Adrenal gland (tissue), 5 donors: ENCODE data around the gene DLEC1.

Experiments
- CTCF ChIP-seq, 6 experiments: fragments of 450-650 bp in 4 of 6; fragments of 200-600 bp in 2 of 6; sonication (generic) in 1 of 6; IDR thresholded peaks; 1 replicate in 5 of 6; 2 replicates in 1 of 6; pipeline versions ENCODE4 v1.5.1 to v1.8.0; 2016 to 2021; ENCODE audit warnings: antibody characterized with exemption in 6 of 6, mild to moderate bottlenecking in 2 of 6, moderate library complexity in 1 of 6
- POLR2A ChIP-seq, 2 donors: fragments of 450-650 bp; IDR thresholded peaks; one replicate each; pipeline ENCODE4 v1.6.1; 2017; ENCODE audit warnings: antibody characterized with exemption in 2 of 2, mild to moderate bottlenecking in 2 of 2, moderate library complexity in 1 of 2
- donor health status: DM: no; HTN: no; CAD: no.

DNA sequence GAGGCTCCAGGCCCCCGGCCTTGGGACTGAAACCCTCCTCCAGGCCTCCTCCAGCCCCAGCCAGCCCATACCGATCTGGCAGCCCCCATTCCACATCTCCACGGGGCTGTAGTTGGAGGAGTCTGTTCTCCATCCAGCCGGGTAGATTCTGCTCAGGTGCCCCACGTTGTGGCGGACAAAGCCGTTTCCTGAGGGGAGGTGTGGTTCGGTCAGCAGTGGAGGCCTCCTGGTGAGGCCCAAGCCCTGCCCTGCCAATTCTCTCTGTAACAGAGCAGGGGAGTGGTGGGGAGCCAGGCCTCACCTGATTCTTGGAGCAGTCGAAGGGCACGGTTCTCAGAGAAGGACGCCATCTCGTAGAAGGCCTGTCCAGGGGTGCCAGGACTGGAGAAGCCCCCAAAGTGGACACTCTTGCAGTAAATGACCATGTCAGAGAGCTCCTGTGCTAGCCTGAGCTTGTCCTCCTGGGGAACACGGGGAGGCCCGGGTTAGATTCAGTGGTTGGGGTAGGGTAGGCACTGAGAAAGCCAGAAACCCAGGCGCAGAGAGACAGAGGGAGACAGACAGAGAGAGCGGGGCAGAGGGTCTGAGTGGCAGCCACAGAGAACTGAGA, 29.9 kb upstream of the DLEC1 start:
- TF ChIP-seq CTCF (IDR thresholded peaks at IDR 0.05) (no peak), POLR2A (IDR thresholded peaks at IDR 0.05) (no peak)
